HFF-Myc (cell line): ENCODE data around the gene TBC1D16.
A peak's percentile ranks its signal among the peaks of the same experiment; 100 is the strongest.
"Not testable (repeated sequence)": the region's sequence is repeated elsewhere in the genome, so short reads cannot be mapped to it uniquely, and the experiment has no call there.

Experiments
- DNase-seq: peaks from one replicate; pipeline ENCODE4 v3.0.0-alpha.2; 2011; ENCODE audit warnings: low read depth; ENCODE audit errors: extremely low read depth
- H3K4me3 ChIP-seq: replicated peaks from 2 replicates; pipeline ENCODE4 v1.5.1; 2011; ENCODE audit warnings: low read depth, mild to moderate bottlenecking, control low read depth, low read length
- TF ChIP-seq, protein P1 (sequence below): IDR thresholded peaks from 2 replicates; pipeline ENCODE4 v1.5.1; 2012; ENCODE audit warnings: mild to moderate bottlenecking, low read depth, low read length, control low read depth; ENCODE audit errors: missing control alignments

TBC1D16 gene

GRCh38 chr17:80050706-80051105 lies 15.0 kb upstream of the TBC1D16 start:
- no peak for DNase-seq
- TF ChIP-seq, protein P1, sequence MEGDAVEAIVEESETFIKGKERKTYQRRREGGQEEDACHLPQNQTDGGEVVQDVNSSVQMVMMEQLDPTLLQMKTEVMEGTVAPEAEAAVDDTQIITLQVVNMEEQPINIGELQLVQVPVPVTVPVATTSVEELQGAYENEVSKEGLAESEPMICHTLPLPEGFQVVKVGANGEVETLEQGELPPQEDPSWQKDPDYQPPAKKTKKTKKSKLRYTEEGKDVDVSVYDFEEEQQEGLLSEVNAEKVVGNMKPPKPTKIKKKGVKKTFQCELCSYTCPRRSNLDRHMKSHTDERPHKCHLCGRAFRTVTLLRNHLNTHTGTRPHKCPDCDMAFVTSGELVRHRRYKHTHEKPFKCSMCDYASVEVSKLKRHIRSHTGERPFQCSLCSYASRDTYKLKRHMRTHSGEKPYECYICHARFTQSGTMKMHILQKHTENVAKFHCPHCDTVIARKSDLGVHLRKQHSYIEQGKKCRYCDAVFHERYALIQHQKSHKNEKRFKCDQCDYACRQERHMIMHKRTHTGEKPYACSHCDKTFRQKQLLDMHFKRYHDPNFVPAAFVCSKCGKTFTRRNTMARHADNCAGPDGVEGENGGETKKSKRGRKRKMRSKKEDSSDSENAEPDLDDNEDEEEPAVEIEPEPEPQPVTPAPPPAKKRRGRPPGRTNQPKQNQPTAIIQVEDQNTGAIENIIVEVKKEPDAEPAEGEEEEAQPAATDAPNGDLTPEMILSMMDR, result no peak
- H3K4me3 ChIP-seq, result no peak overlapping the region

DNA sequence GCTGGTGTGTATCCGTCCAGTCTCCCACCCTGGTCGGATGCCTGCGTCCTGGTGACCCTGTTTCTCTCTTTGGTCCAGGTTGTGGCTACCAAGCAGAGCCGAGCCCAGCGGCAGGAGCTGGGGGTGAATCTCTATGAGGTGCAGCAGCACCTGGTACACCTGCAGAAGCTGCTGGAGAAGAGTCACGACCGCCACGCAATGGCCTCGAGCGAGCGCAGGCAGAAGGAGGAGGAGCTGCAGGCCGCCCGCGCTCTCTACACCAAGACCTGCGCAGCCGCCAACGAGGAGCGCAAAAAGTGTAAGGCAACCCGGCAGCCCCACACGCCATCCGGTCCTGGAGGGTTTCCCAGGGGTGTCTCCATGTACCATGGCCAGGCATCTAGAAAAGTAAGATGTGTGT lies 14.3 kb upstream of the TBC1D16 start:
- TF ChIP-seq, protein P1, result no peak
- no peak overlapping the region for H3K4me3 ChIP-seq
- DNase-seq, result no peak

DNA sequence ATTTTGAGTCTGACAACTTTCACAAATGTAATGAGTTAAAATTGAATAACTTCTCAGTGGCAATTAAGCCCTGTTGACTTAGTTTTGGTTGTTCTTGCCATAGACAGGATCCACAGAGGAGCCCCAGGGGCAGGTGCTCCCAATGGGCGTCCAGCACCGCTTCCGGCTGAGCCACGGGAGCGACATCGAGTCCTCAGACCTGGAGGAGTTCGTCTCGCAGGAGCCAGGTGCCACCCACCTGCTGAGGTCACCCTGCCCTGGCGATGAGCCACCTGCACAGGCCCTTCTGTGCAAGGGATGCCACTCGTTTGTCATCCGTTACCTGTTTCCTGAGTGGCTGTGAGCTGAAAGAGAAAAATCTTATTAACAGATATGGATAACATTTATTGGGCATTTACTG lies 11.5 kb upstream of the TBC1D16 start:
- no peak for DNase-seq
- TF ChIP-seq, protein P1, result no peak
- H3K4me3 ChIP-seq, result no peak overlapping the region

DNA sequence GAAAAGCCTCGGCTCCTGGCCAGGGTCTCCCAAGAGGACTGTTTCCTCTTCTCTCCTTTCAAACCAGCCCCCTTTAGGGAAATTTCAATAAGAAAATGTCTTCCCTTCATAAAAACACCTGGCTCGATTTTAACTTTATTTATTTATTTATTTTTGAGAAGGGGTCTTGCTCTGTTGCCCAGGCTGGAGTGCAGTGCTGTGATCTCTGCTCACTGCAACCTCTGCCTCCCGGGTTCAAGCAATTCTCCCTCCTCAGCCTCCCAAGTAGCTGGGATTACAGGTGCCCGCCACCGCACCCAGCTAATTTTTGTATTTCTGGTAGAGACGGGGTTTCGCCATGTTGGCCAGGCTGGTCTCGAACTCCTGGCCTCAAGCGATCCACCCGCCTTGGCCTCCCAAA lies 11.0 kb upstream of the TBC1D16 start:
- not testable (repeated sequence) for DNase-seq

GRCh38 chr17:80045703-80046102 lies 10.0 kb upstream of the TBC1D16 start:
- no peak overlapping the region for H3K4me3 ChIP-seq
- TF ChIP-seq, protein P1, result no peak
- no peak for DNase-seq

More for the DNA sequence above, 11.0 kb upstream of the TBC1D16 start:
- H3K4me3 ChIP-seq, result not testable (repeated sequence)

- H3K4me3 ChIP-seq, result no peak overlapping the region
- TF ChIP-seq, protein P1, result no peak
- DNase-seq, result no peak
Observed at GRCh38 chr17:80043963-80044362, 8.3 kb upstream of the TBC1D16 start.

- H3K4me3 ChIP-seq, result peak overlapping the region; percentile 83
- no peak for DNase-seq
- TF ChIP-seq, protein P1, result no peak
Observed at GRCh38 chr17:80036715-80037477, 1.2 kb upstream of the TBC1D16 start.
